Measurements from ENCODE around the gene E2F7.

GRCh38 chr12:76990716-76991115 lies 74.7 kb downstream of the E2F7 start:
- TF ChIP-seq CTCF (IDR thresholded peaks at IDR 0.05; ENCODE audit: borderline replicate concordance, extremely low read depth, low read length, poor library complexity, severe bottlenecking), result no peak
- TF ChIP-seq EZH2 (IDR thresholded peaks at IDR 0.05; ENCODE audit: borderline replicate concordance, low read depth, low read length, severe bottlenecking), result no peak
